Activated CD8-positive, alpha-beta memory T cell treated with anti-CD3 and anti-CD28 coated beads, Interleukin-2, amount 10 ng/mL, durations not matched to agents 7 days and 5 days (primary cell): ENCODE data around the gene GPRIN2. TPM values are rescaled to one million over a fixed set of nuclear protein-coding genes. Genes with fewer than 3 reads are reported as not detected.

Source experiments
- ATAC-seq: fragments of 150-1000 bp; cut with Tn5 transposase; one replicate; pipeline ENCODE4 v1.10.0; 2021; ENCODE audit warnings: moderate library complexity
- CTCF ChIA-PET: fragments of 350-600 bp; sonication (Branson Sonifier 250); formaldehyde crosslinking; loops from one replicate; lab custom pipeline; 2021; ENCODE audit warnings: antibody characterized with exemption; lab: Charles Lee
- DNase-seq: peaks from one replicate; pipeline ENCODE4 v3.0.0-alpha.2; 2020
- H3K27ac Mint-ChIP-seq: one replicate; pipeline ENCODE4 v1.8.0; 2021; ENCODE audit warnings: mild to moderate bottlenecking, mixed read lengths
- H3K27me3 Mint-ChIP-seq: one replicate; pipeline ENCODE4 v1.8.0; 2021; ENCODE audit warnings: mixed read lengths
- H3K36me3 Mint-ChIP-seq: one replicate; pipeline ENCODE4 v1.8.0; 2021; ENCODE audit warnings: mild to moderate bottlenecking, mixed read lengths
- H3K4me1 Mint-ChIP-seq: one replicate; pipeline ENCODE4 v1.8.0; 2021; ENCODE audit warnings: mixed read lengths
- H3K4me3 Mint-ChIP-seq: one replicate; pipeline ENCODE4 v1.8.0; 2021; ENCODE audit warnings: mild to moderate bottlenecking, moderate library complexity, mixed read lengths
- H3K9me3 Mint-ChIP-seq: one replicate; pipeline ENCODE4 v1.8.0; 2022; ENCODE audit warnings: low read depth, mixed read lengths
- total RNA-seq, 2 experiments: library from RNA; stranded (reverse); gene quantifications; one replicate each; pipeline ENCODE4 v1.2.3, GENCODE V29; 2021

GPRIN2 gene
- total RNA-seq, 2 experiments from 2014 or later, result not detected

- CTCF ChIA-PET, result no interaction called here
- DNase-seq (peak; percentile 41), ATAC-seq (no peak)
- Mint-ChIP-seq H3K4me3 (no peak overlapping the region), H3K9me3 (no peaks in the 10 kb centered on the region), H3K36me3 (no peaks in the 10 kb centered on the region), H3K27ac (no peak overlapping the region), H3K4me1 (no peaks in the 10 kb centered on the region), H3K27me3 (no peaks in the 10 kb centered on the region)
Observed at GRCh38 chr10:46549171-46550075, 7.0 kb downstream of the GPRIN2 start.

DNA sequence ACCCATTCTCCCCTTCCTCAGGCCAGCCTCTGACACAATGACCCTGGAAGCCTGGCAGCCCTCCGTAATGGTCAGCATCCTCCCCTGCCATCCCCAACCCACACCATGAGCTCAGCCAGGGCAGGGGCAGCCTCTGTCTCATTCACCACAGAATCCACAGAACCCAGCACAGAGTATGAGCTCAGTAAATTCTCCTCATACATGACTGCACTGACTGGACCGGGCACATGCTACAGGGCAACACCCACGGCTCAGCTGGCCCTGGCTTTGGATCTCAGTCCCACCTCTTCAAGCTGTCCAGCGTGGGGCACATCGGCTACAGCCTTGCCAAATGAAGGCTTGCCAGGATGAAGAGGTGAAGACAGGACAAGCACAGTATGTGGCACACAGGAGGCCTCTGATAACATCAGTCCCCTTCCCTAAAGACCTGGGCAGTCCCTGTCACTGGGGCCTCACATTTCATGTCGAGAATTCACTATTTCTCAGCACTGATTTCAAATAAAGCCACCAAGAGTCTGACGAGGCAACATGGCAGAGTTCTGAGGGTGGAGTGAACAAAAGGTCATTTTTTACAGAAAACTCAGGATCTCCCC is 7.9 kb downstream of the GPRIN2 start:
- no peaks in the 10 kb centered on the region for H3K4me1 Mint-ChIP-seq
- H3K9me3 Mint-ChIP-seq, result no peaks in the 10 kb centered on the region
- H3K27me3 Mint-ChIP-seq, result no peaks in the 10 kb centered on the region
- H3K4me3 Mint-ChIP-seq, result no peak overlapping the region
- no peak overlapping the region for H3K27ac Mint-ChIP-seq
- DNase-seq (peak; percentile 40), ATAC-seq (no peak)
- H3K36me3 Mint-ChIP-seq, result no peaks in the 10 kb centered on the region
- CTCF ChIA-PET, result no interaction called here

DNA sequence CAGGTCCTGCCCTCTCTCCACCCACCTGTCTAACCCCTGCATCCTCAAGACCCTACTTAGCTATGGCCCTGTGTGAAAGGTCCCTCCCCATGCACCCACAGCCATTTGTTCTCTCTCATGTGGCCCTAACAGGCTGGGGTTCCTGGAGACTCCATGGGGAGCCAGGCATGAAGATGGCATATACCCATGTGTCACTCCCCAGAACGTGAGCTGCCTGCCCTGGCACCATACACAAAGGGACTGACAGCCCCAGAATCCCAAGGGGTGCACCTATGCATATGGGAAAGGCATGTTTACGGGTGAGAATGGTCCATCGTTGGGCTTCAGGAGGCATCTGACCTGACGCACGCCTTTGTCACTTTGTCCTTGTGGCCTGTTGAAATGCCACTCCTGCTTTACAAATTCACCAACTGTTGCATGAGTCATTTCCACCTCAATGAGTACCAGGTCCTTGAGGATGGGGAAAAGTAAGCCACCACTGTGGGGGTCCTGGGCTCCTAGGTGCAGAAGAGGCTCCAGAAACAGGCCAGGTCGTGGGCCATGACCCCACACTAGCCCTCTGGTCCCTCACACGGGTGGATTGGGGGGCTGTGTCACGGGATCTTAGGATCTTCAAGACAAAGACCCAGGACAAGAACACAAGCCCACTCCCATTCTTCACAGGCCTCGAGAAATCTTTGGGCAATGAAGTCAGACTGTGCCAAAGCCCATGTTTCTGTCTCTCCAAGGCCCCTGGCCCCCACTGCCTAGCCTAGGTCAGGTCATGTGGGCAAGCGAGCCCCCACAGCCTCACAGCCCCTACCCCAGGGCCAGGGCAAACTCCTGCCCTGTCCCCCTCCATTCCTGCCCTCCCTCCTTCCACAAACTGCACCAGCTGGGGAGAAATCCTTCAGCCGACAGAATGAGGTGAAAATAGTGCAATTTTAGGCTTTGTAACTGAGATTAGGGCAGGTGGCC is 8.6 kb downstream of the GPRIN2 start:
- Mint-ChIP-seq H3K27ac (no peak overlapping the region), H3K27me3 (peaks cover 6% of the 10 kb centered on the region), H3K4me1 (no peaks in the 10 kb centered on the region), H3K4me3 (no peak overlapping the region), H3K9me3 (no peaks in the 10 kb centered on the region), H3K36me3 (no peaks in the 10 kb centered on the region)
- CTCF ChIA-PET, result no interaction called here
- DNase-seq, result peak; percentile 45
- ATAC-seq, result no peak

DNA sequence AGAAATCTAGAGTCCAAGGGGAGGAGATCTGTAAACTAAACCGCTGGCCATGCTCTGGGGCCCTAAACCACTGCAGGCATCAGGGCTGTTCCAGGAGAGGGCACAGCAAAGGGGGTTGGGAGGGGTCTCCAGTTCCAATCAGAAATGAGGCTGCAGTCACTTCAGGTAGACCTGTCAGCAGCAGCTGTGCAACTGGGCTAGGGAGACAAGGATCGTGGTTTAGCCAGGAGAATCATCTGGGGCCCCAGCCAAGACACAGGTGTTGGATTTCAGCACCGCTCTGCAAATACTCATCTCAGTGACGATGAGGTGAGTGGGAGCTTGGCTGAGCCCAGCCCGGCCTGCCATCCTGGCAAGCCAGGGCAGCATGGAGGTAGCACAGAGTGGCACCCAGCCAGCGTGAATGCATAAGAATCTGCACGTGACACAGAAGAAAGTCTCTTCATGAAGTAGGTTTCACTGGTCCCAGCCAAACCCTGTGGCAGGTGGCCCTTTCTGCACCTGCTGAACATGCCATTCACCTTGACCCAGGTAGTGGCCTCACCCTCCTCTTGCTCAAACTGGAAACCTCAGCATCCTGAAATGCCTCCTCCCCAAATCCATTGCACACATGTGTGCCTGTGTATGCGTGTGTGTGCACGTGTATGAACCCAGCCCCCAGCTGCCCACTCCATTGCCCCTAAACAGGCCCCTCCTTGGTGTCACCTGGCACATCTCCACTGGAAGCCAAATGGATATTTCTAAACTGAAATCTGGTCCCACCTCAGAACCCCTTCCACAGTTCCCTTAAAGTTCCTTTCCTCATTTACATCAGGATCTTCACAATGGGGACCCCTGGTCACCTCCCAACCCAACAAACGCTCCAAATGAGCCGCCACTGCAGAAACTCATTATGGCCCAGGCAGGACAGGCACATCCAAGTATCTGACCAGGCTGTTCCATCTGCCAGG is 9.6 kb downstream of the GPRIN2 start:
- CTCF ChIA-PET, result no interaction called here
- Mint-ChIP-seq H3K27ac (no peak overlapping the region), H3K4me3 (no peak overlapping the region), H3K36me3 (no peaks in the 10 kb centered on the region), H3K27me3 (peaks cover 13% of the 10 kb centered on the region), H3K9me3 (no peaks in the 10 kb centered on the region), H3K4me1 (no peaks in the 10 kb centered on the region)
- DNase-seq (peak; percentile 41), ATAC-seq (no peak)

GRCh38 chr10:46545861-46546590 is 10.4 kb downstream of the GPRIN2 start:
- Mint-ChIP-seq H3K36me3 (no peaks in the 10 kb centered on the region), H3K27ac (no peak overlapping the region), H3K4me3 (no peak overlapping the region), H3K9me3 (no peaks in the 10 kb centered on the region), H3K27me3 (peaks cover 13% of the 10 kb centered on the region), H3K4me1 (no peaks in the 10 kb centered on the region)
- DNase-seq, result no peak
- CTCF ChIA-PET, result no interaction called here
- no peak for ATAC-seq

GRCh38 chr10:46544989-46545791 is 11.3 kb downstream of the GPRIN2 start:
- CTCF ChIA-PET, result interaction anchor here (0.8 kb wide), 1 partner anchor 9 kb away, joined by 3 read pairs; no protein-coding TSS in a partner anchor
- Mint-ChIP-seq H3K4me1 (peaks cover 2% of the 10 kb centered on the region), H3K9me3 (no peaks in the 10 kb centered on the region), H3K27me3 (peaks cover 20% of the 10 kb centered on the region), H3K27ac (no peak overlapping the region), H3K4me3 (no peak overlapping the region), H3K36me3 (no peaks in the 10 kb centered on the region)
- no peak for ATAC-seq
- no peak for DNase-seq

GRCh38 chr10:46543466-46544377 is 12.7 kb downstream of the GPRIN2 start:
- DNase-seq (no peak), ATAC-seq (no peak)
- peaks cover 31% of the 10 kb centered on the region for H3K27me3 Mint-ChIP-seq
- H3K27ac Mint-ChIP-seq, result no peak overlapping the region
- H3K9me3 Mint-ChIP-seq, result no peaks in the 10 kb centered on the region
- CTCF ChIA-PET, result interaction anchor here (0.8 kb wide), 1 partner anchor 315 kb away, joined by 3 read pairs; no protein-coding TSS in a partner anchor
- H3K4me3 Mint-ChIP-seq, result no peak overlapping the region
- no peaks in the 10 kb centered on the region for H3K36me3 Mint-ChIP-seq
- H3K4me1 Mint-ChIP-seq, result peaks cover 2% of the 10 kb centered on the region

GRCh38 chr10:46542567-46543465 is 13.6 kb downstream of the GPRIN2 start:
- H3K9me3 Mint-ChIP-seq, result no peaks in the 10 kb centered on the region

GRCh38 chr10:46541735-46542566 is 14.5 kb downstream of the GPRIN2 start:
- no peak for ATAC-seq
- no peaks in the 10 kb centered on the region for H3K9me3 Mint-ChIP-seq
- H3K27ac Mint-ChIP-seq, result no peak overlapping the region
- H3K4me3 Mint-ChIP-seq, result no peak overlapping the region
- H3K4me1 Mint-ChIP-seq, result peaks cover 2% of the 10 kb centered on the region
- peaks cover 35% of the 10 kb centered on the region for H3K27me3 Mint-ChIP-seq
- no peaks in the 10 kb centered on the region for H3K36me3 Mint-ChIP-seq
- CTCF ChIA-PET, result no interaction called here
- DNase-seq, result no peak

More at GRCh38 chr10:46542567-46543465, 13.6 kb downstream of the GPRIN2 start:
- Mint-ChIP-seq H3K4me3 (no peak overlapping the region), H3K27ac (no peak overlapping the region), H3K4me1 (peaks cover 2% of the 10 kb centered on the region), H3K27me3 (peaks cover 35% of the 10 kb centered on the region), H3K36me3 (no peaks in the 10 kb centered on the region)
- CTCF ChIA-PET, result no interaction called here
- ATAC-seq, result no peak
- DNase-seq, result no peak
